Measurements from ENCODE around the gene WDCP.
"Not testable (repeated sequence)": the region's sequence is repeated elsewhere in the genome, so short reads cannot be mapped to it uniquely, and the experiment has no call there.

Gene WDCP

GRCh38 chr2:24058564-24059271, 11.5 kb upstream of the WDCP start:
- DNase-seq (ENCODE audit: low read depth): no peak

- DNase-seq (ENCODE audit: low read depth): no peak
Measured at GRCh38 chr2:24055750-24056149, 8.6 kb upstream of the WDCP start.

DNA sequence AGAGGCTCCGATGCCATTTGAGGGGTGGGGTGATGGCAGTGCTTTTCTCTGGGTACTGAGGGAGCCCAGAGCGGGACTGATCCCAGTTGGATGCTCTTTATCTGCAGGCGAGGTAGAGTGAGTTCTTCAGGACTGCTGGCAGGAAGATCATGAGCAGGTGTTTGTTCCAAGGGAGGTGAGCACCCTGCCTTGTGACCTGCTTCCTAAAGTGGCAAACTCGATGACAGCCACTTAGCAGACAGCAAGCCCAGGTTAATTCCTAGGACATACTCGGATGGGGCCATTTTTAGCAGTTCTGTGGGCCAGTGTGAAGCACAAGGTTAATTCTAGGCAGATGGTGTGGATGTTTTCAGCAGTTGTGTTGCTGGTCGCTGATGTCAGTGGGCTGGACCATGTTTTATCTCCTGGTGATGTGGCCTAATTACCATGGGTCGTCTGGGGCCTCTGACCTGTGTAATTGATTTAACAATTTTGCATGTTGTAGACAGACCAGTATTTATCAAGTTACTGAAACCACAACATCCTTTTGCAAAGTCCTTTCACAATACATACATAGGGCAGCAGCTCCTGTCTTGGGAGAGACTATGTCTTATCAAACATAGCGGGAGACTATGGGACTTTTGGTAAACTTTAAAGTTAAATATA, 7.3 kb upstream of the WDCP start:
- no peak for DNase-seq (ENCODE audit: low read depth)

DNA sequence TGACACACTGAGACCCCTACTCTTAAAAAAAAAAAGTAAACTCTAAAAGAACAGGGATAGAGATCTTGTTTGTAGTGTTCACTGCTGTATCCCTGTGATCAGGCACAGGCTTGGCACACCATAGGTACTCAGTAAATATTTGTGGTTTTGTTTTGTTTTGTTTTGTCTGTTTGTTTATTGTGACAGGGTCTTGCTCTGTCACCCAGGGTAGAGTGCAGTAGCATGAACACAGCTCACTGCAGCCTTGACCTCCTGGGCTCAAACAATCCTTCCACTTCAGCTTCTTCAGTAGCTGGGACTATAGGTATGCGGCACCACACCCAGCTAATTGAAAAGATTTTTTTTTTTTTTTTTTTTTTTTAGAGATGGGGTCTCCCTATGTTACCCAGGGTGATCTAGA, 5.8 kb upstream of the WDCP start:
- no peak for DNase-seq (ENCODE audit: low read depth)

- no peak for DNase-seq (ENCODE audit: low read depth)
Measured at GRCh38 chr2:24051833-24052232, 4.6 kb upstream of the WDCP start.

GRCh38 chr2:24050041-24050979, 3.1 kb upstream of the WDCP start:
- DNase-seq (ENCODE audit: low read depth): no peak

- DNase-seq (ENCODE audit: low read depth): no peak
Measured at GRCh38 chr2:24049485-24050021, 2.4 kb upstream of the WDCP start, which contains the start of gene FKBP1B. Gene FKBP1B (plus strand): TSS chr2:24049741. CDS start chr2:24049850, 109 bp downstream.

GRCh38 chr2:24048769-24049484, 1.7 kb upstream of the WDCP start:
- DNase-seq (ENCODE audit: low read depth): no peak

- no peak for DNase-seq (ENCODE audit: low read depth)
Measured at GRCh38 chr2:24047703-24048033, 477 bp upstream of the WDCP start.

GRCh38 chr2:24046599-24046929, 627 bp downstream of the WDCP start:
- no peak for DNase-seq (ENCODE audit: low read depth)

- no peak for DNase-seq (ENCODE audit: low read depth)
Measured at GRCh38 chr2:24045511-24046508, 1.4 kb downstream of the WDCP start.

- DNase-seq (ENCODE audit: low read depth): not testable (repeated sequence)
Measured at GRCh38 chr2:24043133-24043532, 4.1 kb downstream of the WDCP start.

- DNase-seq (ENCODE audit: low read depth): no peak
Measured at GRCh38 chr2:24040511-24040910, 6.7 kb downstream of the WDCP start.

DNA sequence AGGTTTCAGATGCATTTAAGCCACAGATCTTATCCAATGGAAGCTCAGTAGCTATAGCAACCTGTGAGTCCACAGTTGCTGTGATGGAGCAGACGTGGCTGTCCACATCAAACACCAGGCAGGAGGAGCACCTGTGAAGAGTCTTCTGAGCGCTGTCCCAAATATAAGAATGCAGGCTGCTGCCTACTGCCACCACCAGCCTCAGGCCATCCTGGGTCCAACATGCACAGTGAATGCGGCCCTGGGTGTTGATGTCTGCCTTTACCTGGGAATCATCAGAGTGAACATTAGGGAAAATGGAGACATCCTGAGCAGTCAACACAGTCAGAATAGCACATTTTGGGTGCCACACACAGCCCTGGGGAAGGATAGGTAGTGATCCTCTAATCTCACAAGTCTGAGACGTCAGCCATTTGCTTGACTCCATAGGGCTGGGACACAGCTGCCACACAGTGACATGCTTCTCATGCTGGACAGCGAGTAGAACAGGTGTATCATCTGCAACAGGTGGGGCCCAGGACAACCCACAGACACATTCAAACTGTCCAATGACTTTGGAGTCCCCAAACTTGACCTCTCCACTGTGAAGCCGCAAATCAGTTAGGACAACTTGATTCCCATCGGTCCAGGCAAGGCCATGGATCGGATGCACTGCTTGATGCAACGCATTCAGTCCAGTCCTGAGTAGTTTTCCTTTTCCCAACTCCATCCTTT, 8.2 kb downstream of the WDCP start:
- no peak for DNase-seq (ENCODE audit: low read depth)

DNA sequence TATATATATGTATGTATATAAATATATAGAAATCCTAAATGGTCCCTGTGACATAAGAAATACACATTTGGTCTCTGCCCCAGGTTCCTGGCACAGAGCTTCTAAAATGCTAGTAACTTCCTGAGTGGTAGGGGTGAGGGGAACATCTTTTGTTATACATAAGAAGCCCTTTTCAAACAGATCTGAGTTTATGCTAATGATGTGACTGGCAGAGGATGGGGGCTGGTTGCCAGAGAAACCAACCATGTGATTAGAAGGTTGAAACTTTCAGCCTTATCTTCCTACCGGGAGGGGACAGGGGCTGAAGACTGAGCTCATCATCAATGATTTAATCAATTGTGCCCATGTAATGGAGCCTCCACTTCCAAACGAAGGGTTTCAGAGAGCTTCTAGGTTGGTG, 21.0 kb downstream of the WDCP start:
- no peak for DNase-seq (ENCODE audit: low read depth)

DNA sequence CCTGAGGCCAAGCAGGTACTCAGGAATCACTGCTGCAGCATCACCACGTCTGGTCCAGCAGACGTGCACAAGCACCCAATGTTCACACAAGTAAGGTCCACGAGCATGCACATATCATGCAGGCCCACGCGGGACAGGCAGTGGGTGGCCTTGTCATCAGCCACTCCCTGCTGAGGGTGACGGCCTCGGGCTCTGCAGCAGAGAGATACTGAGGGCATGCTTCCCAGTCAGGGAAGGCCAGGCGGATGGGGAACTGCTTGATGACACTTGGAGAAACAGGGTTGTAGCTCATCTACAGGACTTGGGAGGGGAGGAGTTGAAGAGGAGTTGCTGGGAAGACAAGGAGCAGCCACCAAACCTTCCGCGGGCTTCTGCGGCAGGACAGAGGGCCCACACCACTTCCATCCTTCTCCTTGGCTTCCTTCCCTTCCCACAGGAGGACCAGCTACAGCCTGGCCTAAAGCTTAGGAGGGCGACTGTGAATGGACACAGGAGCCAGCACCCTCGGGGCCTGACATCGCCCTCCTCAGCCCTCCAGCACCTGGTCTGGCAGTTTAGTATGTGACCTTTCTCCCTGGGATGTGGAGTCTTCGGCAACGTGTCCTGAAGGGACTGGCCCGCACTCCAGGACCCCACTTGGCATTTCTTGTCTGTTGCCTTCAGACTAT, 22.1 kb downstream of the WDCP start:
- DNase-seq (ENCODE audit: low read depth): no peak

GRCh38 chr2:24024018-24024417, 23.2 kb downstream of the WDCP start:
- no peak for DNase-seq (ENCODE audit: low read depth)

DNA sequence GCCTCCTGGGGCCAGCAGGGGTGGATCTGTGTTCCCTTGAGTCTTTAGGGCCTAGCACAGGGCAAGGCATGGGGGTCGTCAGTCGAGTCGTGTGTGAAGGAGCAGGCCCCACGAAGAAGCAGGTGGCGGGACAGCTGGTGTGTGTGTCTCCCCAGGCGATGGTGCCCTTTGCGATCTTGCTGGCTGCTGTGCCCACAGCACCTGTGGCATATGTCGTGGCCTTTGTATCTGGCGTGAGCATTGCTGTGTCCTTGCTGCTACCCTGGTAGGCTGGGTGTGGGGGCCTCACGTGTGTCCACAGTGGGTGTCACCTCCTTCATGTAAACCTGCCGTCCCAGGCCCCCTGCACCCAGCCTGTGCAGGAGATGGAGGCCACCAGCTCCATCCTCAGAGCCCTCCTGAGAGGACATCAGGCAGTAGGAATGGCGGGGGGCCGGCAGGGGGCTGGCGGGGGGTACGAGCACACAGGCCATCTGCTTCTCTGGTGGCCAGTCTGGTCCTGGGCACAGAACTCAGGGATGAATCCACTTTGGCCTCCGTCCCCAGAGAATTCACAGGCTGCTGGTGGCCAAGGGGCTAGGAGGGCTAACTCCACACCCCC, 24.1 kb downstream of the WDCP start:
- DNase-seq (ENCODE audit: low read depth): no peak

- no peak for DNase-seq (ENCODE audit: low read depth)
Measured at GRCh38 chr2:24022324-24022974, 24.7 kb downstream of the WDCP start.

Data from stromal cell of bone marrow (primary cell).